Progenitor cell of endocrine pancreas (in vitro differentiated cells): Measurements from ENCODE around the gene CYTH1. TPM values are rescaled to one million over a fixed set of nuclear protein-coding genes. Genes with fewer than 3 reads are reported as not detected.

Experiments
- DNase-seq: peaks from one replicate; pipeline ENCODE4 v3.0.0; 2021; ENCODE audit warnings: low spot score; ENCODE audit not compliant: unreplicated experiment
- H3K27ac Mint-ChIP-seq: 2 replicates; pipeline ENCODE4 v1.8.0; 2021; ENCODE audit warnings: mild to moderate bottlenecking, moderate library complexity, mixed read lengths
- H3K27me3 Mint-ChIP-seq: 2 replicates; pipeline ENCODE4 v1.8.0; 2021; ENCODE audit warnings: mixed read lengths
- H3K36me3 Mint-ChIP-seq: 2 replicates; pipeline ENCODE4 v1.8.0; 2022; ENCODE audit warnings: mixed read lengths; ENCODE audit not compliant: insufficient read depth
- H3K4me1 Mint-ChIP-seq: 2 replicates; pipeline ENCODE4 v1.8.0; 2021; ENCODE audit warnings: low read depth, mixed read lengths
- H3K4me3 Mint-ChIP-seq: 2 replicates; pipeline ENCODE4 v1.8.0; 2021; ENCODE audit warnings: low read depth, mild to moderate bottlenecking, moderate library complexity, mixed read lengths
- H3K9me3 Mint-ChIP-seq: 2 replicates; pipeline ENCODE4 v1.8.0; 2021; ENCODE audit warnings: low read depth, mixed read lengths
- total RNA-seq: library from RNA; stranded (reverse); gene quantifications from 2 replicates; pipeline ENCODE4 v1.2.1, GENCODE V29; 2021
- TF ChIP-seq, protein P1 (sequence below): fragments of 200-600 bp; sonication (generic); IDR thresholded peaks from one replicate; pipeline ENCODE4 v1.5.0; 2021; ENCODE audit warnings: antibody characterized with exemption, mild to moderate bottlenecking; ENCODE audit not compliant: unreplicated experiment

Gene CYTH1
- total RNA-seq, 1 donor from 2014 or later: 33.3 TPM

DNA sequence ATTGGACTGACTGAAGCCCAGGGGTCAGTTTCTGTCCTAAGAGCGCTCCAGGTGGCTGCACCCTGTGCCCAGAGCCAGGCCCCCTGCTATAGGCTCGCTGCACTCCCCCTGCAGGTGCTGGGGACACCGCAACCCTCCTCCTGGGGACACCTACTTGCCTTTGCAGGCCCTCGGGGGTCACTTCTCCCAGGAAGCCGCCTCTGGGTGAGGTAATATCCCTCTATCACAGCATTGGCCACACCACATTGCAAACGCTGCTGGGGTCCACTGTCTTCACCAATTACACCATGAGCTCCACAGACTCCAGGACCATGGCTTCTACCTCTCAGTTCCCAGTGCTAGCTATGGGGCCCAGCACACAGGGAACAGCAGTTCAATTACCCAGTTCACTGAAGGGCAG lies 43.6 kb upstream of the CYTH1 start:
- no peak overlapping the region for H3K4me3 Mint-ChIP-seq
- no peak for DNase-seq
- TF ChIP-seq, protein P1, sequence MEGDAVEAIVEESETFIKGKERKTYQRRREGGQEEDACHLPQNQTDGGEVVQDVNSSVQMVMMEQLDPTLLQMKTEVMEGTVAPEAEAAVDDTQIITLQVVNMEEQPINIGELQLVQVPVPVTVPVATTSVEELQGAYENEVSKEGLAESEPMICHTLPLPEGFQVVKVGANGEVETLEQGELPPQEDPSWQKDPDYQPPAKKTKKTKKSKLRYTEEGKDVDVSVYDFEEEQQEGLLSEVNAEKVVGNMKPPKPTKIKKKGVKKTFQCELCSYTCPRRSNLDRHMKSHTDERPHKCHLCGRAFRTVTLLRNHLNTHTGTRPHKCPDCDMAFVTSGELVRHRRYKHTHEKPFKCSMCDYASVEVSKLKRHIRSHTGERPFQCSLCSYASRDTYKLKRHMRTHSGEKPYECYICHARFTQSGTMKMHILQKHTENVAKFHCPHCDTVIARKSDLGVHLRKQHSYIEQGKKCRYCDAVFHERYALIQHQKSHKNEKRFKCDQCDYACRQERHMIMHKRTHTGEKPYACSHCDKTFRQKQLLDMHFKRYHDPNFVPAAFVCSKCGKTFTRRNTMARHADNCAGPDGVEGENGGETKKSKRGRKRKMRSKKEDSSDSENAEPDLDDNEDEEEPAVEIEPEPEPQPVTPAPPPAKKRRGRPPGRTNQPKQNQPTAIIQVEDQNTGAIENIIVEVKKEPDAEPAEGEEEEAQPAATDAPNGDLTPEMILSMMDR: no peak
- H3K4me1 Mint-ChIP-seq: peaks cover 2% of the 10 kb centered on the region
- no peak overlapping the region for H3K27ac Mint-ChIP-seq
- H3K27me3 Mint-ChIP-seq: no peaks in the 10 kb centered on the region
- peaks cover 42% of the 10 kb centered on the region for H3K36me3 Mint-ChIP-seq
- H3K9me3 Mint-ChIP-seq: no peaks in the 10 kb centered on the region

DNA sequence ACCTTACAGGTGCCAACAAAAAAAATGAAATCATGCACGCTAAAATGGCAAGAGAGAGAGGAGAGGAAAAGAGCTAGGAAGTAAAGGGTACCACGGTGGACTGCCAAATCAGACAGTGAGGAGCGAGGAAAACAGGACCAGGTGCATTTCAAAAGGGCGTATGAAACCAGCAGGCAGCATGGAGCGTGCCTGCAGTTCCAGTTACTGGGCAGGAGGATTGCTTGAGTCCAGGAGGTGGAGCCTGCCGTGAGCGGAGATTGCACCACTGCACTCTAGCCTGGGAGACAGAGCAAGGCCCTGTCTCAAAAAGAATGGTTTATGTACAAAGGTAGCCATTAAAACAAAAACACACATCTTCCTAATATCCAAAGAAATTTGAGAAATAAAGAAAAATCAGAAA lies 42.2 kb upstream of the CYTH1 start:
- Mint-ChIP-seq H3K27me3 (no peaks in the 10 kb centered on the region), H3K36me3 (peaks cover 36% of the 10 kb centered on the region), H3K4me3 (no peak overlapping the region), H3K4me1 (no peaks in the 10 kb centered on the region), H3K27ac (no peak overlapping the region), H3K9me3 (no peaks in the 10 kb centered on the region)
- DNase-seq: no peak
- TF ChIP-seq, protein P1: no peak

DNA sequence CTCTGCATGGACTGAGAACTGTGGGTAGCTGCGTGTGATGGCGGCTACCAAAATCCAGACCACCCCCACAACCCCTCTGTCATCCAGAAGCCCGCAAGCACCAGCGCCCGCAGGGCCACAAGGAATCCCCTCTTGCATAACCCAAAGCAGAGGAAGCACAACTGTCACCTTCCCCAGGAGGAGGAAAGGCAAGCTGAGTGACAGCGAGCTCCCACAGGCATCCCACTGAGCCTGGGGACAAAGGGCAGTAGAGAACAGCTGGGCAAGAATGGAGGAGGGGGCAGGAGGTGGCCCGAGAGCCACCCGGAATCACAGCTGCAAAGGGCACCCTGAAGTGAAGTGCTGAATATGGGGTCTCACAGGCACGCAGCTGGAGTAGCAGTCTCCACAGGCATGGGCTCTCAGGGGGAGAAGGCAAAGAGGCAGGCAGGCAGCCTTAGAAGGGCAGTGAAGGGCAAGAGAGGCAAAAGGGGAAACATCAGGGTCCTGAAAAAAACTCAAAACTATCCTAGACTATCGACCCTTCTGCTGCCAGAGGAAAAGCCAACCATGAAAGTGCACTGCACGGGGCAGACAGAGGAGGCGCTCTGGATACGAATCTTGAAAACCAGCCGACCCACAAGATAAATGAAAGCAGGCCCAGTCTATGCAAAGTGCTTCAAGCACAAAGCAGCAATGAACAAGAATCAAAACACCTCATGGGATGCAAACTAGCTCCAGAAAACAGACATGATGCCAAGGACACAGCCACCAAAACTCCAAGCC lies 41.4 kb upstream of the CYTH1 start:
- H3K27ac Mint-ChIP-seq: no peak overlapping the region
- H3K4me3 Mint-ChIP-seq: no peak overlapping the region
- H3K27me3 Mint-ChIP-seq: no peaks in the 10 kb centered on the region
- H3K9me3 Mint-ChIP-seq: no peaks in the 10 kb centered on the region
- no peak for DNase-seq
- peaks cover 44% of the 10 kb centered on the region for H3K36me3 Mint-ChIP-seq
- no peaks in the 10 kb centered on the region for H3K4me1 Mint-ChIP-seq
- TF ChIP-seq, protein P1: no peak

DNA sequence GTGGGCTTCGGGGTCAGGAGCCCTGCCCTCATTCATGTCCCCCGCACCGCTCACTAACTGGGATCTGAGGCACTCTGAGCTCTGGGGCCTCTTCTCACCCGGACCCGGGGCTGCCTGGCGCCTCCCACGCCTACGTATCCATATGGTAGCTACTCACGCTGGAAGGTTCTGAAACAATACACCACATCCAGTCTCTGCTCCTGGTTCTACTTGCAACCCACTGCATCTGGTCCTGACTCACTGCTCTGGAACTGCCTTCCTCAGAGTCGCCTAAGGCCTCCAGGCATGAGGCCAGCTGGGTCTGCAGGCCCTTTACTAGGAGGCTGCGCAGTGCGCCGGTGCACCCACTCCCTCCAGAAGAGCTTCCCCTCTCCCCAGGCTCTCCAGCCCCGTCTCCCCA lies 40.5 kb upstream of the CYTH1 start:
- H3K36me3 Mint-ChIP-seq: peaks cover 39% of the 10 kb centered on the region
- H3K27me3 Mint-ChIP-seq: no peaks in the 10 kb centered on the region
- no peak for DNase-seq
- TF ChIP-seq, protein P1: no peak
- no peak overlapping the region for H3K4me3 Mint-ChIP-seq
- no peaks in the 10 kb centered on the region for H3K4me1 Mint-ChIP-seq
- no peaks in the 10 kb centered on the region for H3K9me3 Mint-ChIP-seq
- H3K27ac Mint-ChIP-seq: no peak overlapping the region

DNA sequence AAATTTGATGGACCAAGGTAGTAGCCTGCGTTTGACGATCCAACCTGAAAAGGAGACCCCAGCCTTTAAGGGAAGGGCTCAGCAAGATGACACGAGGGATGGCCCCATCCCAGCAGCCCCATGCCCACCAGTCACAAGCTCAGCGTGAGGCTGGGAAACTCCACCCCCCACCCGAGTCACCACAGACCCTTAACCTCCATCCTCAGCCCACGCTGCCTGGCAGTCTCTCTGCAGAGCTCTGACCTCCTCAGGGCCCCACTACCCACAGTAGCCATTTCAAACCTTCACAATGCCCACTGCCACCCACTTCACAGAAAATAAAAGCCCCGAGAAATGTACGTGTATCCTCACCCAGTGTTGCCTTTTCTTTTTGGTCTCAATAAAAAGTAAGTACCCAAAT lies 39.9 kb upstream of the CYTH1 start:
- H3K27ac Mint-ChIP-seq: no peak overlapping the region
- TF ChIP-seq, protein P1: no peak
- no peak for DNase-seq
- no peaks in the 10 kb centered on the region for H3K27me3 Mint-ChIP-seq
- no peaks in the 10 kb centered on the region for H3K4me1 Mint-ChIP-seq
- H3K4me3 Mint-ChIP-seq: no peak overlapping the region
- H3K36me3 Mint-ChIP-seq: peaks cover 39% of the 10 kb centered on the region
- H3K9me3 Mint-ChIP-seq: no peaks in the 10 kb centered on the region
